ENCODE data around the gene ASS1.

ASS1 gene

GRCh38 chr9:130437011-130437789, 7.6 kb upstream of the ASS1 start:
- no peak for DNase-seq

- DNase-seq = no peak
These were observed 6.3 kb upstream of the ASS1 start for GRCh38 chr9:130438382-130438981.

DNA sequence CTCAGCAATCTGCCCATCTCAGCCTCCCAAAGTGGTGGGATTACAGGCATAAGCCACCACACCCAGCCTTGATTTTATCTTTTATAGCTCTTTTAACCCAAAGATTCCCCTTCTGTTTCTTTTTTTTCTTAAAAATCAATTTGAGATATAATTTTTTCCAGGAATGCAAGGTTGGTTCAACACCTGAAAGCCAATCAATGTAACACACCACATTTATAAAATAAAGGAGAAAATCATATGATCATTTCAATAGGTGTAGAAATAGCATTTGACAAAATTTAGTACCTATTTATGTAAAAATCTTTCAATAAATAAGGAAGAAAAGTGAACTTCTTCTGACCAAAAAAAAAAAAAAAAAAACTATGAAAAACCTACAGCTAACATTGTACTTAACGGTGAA, 3.7 kb upstream of the ASS1 start:
- DNase-seq = no peak

- DNase-seq = no peak
These were observed 1.9 kb upstream of the ASS1 start for GRCh38 chr9:130442746-130443455.

DNA sequence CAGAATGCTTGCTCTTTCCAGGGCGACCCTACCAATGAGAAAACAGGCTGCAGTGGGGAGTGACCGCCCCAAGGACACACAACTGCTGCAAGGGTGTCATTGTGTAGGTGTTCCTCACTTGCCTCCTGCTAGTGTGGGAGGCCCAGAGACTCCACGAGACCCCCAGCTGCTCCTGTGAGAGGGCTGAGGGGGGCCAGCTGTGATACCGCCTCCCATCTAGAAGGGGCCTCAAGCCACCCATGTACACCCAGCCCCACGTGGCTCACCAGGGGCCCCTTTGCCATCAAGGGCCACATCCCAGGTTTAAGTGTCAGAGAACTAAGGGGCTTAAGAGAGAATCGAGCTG, 1.3 kb upstream of the ASS1 start:
- no peak for DNase-seq

DNA sequence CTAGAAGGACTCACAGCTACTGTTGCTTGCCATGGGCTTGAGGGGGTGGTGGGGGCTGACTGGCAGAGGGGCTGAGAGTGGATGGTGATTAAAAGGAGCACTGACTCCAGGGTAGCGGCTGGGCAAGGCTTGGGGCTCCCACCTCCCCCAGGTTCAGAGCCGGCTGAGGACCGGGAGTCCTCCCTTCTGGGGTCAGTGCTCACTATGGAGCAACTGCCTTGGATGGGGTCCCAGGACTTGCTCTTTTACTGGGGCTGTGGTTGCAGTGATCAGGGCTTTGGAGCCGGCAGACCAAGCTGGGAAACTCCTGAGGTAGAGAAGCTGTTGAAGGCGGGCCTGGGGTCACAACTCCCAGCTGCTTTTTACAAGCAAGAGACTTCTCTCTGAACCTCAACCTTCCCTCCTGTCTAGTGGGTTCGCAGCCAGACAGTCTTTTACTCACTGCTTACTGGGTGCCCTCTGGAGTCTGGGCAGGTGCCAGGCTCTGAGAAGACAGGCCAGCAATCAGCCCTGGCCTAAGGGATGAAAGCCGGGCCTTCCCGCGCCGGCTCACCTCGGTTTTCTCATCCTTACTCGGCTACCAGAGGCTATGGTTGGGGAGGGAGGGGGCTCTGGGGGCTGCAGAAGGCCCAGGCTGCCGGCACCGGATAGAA, 795 bp upstream of the ASS1 start:
- DNase-seq = peak; percentile 64

DNA sequence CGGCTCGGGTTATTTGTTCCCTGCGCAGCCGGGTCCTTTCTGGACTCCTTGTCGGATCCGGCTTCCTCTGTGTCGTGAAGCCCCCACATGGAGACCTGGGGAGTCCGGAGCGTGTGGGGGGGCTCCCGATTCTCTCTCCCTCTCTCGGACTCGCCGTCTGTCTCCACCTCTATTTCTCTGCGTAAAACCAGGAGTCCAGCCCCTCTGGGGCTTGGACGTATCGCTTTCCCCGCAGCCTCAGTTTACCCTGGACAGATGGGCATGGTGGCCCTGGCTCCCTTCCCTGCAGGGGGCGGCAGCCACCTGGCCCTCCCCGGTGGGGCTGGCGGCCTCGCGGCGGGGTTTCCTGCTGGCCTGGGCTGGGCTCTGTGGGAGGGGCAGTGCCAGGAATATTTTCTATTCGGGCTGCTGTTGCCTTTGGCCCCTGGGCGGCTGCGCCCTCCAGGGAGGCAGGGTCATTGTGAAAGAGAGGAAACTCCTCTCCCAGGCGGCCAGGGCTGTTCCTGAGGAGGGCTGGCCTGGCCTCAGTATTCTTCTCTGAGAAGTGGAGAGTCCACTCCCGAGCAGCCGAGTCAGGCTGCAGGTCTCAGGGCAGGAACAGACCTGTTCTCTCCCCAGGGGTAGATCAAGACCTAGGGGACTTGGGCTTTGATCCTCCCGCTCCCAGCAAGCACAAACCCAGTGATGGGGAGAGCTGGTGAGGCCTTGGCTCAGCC, 665 bp downstream of the ASS1 start:
- peak; percentile 63 for DNase-seq

- peak; percentile 43 for DNase-seq
These were observed 1.5 kb downstream of the ASS1 start for GRCh38 chr9:130446101-130446861.

DNA sequence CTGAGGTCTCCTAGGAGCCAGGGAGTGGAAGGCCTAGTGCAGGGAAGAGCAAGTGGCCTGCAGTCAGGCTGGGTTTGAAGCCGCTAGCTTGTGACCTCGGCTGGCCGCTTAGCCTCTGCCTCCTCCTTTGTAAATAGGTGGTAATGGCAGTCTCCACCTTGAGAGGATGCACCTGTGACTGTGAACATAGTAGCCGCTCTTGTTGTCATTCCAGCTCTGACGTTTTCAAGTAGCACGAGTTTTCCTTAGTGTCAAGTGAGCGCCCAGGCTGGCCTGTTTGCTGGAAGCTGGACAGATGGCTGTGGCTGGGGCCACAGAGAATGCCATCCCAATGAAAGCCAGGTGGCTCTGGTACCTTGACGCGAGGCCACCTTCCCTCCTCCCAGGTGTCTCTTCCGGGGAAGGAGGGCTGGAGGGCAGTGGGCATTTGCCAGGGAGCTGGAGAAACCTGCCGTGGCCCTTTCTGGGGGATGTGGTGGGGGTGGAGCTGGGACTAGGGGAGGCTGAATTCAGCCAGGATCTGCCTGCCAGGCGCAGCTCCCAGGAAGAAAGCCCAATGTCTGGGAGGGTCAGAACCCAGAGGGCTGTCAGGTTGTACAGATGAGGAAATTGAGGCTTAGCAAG, 2.5 kb downstream of the ASS1 start:
- peak; percentile 95 for DNase-seq

DNA sequence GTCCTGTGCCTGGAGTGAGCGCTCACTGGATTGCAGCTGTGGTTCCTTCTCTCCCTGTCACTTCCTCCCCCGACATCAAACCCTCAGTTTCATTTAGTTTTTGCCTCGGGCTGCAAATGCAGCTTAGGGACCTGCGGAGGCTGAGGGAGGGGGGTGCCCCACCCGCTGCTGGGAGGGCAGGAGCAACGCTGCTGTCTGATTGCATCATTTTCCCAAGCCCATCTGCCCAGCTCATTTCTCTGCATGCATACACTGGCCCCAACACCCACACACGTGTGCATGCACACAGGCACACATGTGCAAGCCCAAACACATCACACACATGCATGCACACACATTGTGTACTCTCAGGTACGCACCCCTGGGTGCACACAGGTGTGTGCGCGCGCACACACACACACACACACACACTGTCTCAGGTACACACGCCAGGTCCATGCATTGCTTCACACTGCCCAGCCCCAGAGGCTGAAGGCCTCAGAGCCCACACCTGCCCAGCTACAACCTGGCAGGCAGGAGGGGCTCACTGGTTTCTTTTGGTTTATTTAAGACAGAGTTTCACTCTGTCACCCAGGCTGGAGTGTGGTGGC, 3.4 kb downstream of the ASS1 start:
- peak; percentile 53 for DNase-seq

DNA sequence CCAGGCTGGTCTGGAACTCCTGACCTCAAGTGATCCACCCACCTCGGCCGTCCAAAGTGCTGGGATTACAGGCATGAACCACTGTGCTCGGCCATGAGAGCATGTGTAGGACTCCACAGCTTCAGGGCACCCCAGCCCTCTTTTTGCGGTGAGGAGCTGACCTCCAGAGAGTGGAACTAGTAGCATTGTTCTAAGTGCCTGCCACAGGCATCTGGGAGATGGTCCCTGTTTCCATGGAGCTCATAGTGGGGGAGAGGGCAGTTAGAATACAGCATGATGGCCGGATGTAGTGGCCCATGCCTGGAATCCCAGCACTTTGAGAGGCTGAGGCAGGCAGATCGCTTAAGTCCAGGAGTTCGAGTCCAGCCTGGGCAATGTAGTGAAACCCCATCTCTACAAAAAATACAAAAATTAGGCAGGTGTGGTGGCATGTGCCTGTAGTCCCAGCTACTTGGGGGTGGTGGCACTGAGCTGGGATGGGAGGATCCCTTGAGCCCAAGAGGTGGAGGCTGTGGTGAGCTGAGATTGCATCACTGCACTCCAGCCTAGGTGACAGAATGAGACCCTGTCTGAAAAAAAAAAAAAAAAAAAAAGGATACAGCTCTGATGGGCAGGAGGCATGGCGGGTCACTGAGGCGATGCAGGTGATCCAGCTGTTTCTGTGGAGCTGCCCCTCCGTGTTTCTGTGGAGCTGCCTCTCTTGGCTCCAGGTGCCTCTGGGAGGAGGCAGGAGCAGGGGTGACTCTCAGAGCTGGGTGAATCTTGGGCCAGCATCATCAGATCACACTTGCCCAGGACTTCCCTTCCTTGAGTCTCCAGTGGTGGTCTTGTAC, 4.2 kb downstream of the ASS1 start:
- DNase-seq = no peak

DNA sequence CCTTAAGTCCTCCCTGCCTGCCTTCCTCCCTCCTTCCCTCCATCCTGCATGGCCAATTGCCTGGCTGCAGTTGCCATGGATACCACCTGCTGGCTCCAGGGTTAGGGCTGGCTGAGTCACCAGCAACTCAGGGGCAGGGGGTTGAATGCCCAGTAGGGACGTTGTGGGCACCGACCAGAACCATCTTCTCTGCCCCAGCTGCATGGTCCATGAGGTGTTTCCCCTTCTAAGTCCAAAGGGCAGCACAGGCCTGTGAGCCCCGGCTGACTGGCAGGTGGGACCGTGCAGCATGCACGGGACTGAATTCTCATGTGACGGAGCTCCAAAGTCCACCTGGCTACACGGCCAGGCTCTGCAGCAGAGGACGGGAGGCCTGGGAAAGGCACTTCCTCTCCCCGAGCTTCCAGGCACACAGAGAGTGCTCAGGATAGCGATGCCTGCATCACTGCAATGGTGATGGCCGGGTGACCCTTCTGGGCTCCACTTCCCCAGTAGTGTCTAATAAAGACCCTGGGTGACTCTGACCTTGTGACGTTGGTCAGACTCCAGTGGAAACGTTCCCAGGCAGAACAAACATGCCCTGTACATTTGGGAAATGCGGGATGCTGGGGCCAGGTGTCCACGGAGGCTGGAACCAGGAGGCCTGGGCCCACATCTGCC, 5.7 kb downstream of the ASS1 start:
- DNase-seq = peak; percentile 95

DNA sequence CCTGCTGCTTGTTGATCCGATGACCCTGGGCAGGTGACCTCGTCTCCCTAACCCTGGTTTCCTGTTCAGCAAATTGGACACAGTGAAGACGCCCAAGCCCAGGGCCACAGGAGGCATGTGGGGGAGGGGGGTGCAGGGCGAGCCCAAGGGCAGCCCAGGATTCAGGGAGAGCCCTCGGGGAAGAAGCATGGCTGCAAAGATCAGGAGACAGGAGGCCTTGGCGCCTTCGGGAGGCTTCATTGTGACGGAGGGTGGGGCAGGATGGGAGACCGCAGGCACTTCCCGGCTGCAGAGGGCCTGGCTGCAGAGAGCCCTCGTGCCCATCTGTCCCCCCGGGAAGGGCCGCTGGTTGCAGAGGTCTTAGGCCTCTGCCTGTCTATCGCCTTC, 6.2 kb downstream of the ASS1 start:
- DNase-seq = peak; percentile 53

- peak; percentile 92 for DNase-seq
These were observed 7.0 kb downstream of the ASS1 start for GRCh38 chr9:130451509-130452388.

- no peak for DNase-seq
These were observed 8.1 kb downstream of the ASS1 start for GRCh38 chr9:130452835-130453234.

DNA sequence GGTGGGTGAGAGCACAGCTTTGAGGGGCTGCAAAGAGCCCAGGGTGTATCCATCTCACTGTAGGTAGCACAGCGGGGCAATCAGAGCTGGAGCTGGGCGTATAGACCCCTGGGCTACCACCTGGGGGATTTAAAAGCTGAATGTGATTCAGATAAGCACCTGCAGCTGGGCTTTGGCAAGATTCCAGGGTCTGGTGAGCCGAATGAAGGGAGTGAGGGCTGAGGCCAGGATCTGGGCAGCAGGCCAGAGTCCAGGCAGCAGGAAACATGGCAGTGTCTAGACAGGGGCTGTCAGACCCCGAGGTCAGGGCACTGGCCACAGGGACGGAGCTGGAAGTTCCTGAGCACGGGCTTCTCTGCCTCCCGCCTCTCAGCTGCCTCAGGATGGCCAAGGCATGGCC, 8.7 kb downstream of the ASS1 start:
- DNase-seq = peak; percentile 79

- DNase-seq = no peak
These were observed 9.5 kb downstream of the ASS1 start for GRCh38 chr9:130454096-130454811.

DNA sequence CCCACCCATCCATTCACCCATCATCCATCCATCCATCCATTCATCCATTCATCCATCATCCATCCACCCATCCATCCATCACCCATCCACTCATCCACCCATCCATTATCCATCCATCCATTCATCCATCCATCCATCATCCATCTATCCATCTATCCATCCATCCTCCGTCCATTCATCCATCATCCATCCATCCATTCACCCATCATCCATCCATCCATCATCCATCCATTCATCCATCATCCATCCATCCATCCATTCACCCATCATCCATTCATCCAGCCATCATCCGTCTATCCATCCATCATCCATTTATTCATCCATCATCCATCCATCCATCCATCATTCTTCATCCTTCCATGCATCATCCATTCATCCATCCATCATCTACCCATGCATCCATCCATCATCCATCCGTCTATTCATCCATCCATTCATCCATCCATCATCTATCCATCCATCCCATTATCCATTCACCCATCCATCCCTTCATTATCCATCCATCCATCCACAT, 10.1 kb downstream of the ASS1 start:
- DNase-seq = no peak

Measured in DMS53 (cell line).